NCI-H1694 (cell line): ENCODE data around the gene SPAG16.
"Not testable (repeated sequence)": the region's sequence is repeated elsewhere in the genome, so short reads cannot be mapped to it uniquely, and the experiment has no call there.

ENCODE experiments used
- DNase-seq: peaks from one replicate; lab custom pipeline; 2025; lab: John Stamatoyannopoulos, UW

The SPAG16 gene

DNA sequence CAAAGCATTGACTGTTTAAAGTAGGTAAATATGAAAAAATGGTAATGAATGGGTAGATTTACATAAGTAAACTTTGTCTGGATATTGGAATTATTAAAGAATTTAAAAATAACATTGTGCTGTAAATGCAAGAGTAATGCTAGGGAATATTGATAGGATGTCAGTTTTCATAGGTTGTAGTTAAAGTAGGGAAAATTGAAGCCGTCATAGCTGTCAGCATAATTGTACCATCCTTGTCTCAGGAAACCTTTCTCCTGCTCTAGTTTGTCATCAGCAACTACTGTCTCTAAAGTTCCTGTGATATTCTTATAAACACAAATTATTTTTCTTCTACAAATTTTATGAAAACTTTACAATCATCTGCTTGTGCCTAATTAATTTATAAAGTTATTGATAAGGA is 10.1 kb upstream of the SPAG16 start:
- no peak for DNase-seq

DNA sequence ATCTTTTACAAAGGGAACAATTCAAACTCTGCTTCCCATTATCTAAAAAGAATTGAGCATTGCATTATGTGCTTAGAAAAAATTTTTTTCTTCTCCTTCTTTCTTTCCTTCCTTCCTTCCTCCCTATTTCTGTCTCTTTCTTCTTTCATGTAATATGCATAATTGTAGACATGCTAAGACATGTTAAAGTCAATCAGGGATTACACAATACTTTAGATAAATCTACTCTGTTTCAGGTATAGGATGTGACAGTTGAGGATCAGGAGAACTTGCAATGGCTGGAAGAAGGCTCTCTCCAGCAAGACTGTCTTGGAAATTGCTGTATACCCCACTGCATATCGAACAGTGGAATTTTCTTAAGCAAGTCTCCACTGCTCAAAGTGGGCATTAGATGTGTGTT is 9.0 kb upstream of the SPAG16 start:
- DNase-seq: no peak

DNA sequence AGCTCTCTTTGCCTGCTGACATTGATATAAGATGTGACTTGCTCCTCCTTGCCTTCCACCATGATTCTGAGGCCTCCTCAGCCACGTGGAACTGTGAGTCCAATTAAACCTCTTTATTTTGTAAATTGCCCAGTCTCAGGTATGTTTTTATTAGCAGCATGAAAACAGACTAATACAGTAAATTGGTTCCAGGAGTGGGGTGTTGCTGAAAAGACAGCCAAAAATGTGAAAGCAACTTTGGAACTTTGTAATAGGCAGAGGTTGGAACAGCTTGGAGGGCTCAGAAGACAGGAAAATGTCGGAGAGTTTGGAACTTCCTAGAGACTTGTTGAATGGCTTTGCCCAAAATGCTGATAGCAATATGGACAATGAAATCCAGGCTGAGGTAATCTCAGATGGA is 7.1 kb upstream of the SPAG16 start:
- DNase-seq: not testable (repeated sequence)

DNA sequence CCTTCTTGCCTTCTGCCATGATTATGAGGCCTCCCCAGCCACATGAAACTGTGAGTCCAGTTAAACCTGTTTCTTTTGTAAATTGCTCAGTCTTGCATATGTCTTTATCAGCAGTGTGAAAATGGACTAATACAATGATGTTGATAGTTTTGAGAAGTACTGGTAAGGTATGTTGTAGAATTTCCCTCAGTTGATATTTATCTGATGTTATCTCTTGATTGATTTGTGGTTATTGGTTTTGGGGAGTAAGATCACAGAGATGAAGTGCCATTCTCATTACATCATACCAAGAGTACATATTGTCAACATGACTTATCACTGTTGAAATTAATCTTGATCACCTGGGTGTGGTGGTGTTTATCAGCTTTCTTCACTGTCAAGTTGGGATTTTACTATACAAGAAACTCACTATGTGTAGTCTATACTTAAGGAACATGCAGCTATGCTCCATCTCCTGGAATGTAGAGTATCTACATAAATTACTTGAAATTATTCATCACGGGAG is 5.1 kb upstream of the SPAG16 start:
- no peak for DNase-seq

DNA sequence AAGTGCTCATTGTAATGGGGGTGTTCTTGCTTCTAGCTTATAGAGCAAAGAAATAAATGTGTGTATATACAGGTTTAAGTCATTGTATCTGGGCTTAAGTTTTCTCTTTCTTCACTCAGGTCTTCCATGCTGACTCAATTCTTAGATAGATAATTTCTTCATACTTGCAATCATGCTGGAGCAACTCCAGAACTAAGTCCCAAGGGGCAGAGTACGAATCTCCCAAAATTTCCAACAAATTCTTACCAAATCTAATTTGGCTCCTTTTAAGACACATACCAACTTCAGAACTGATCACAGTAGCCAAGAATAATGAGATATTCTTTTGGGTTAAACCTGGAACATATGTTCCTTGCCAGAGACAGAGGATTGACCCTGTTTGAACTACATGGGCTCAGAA is 4.3 kb upstream of the SPAG16 start:
- no peak for DNase-seq

DNA sequence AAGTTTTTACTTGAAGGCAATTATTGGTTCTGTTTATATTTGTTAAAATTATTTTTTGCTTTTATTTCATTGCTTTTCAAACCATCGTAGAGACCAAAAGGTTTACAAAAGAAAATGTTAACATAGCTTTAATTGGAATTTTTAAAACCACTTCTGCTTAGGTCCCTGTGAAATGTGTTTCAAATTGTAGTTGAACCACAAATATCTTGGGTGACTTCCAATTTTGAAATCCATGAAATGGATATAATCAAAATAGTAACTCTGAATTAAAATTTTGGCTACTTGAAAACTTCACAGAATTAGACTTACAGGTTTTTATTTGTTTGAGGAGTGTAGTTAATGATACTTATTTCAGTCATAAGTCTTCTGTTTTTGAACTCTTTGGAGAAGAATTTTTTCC is 3.1 kb upstream of the SPAG16 start:
- no peak for DNase-seq

DNA sequence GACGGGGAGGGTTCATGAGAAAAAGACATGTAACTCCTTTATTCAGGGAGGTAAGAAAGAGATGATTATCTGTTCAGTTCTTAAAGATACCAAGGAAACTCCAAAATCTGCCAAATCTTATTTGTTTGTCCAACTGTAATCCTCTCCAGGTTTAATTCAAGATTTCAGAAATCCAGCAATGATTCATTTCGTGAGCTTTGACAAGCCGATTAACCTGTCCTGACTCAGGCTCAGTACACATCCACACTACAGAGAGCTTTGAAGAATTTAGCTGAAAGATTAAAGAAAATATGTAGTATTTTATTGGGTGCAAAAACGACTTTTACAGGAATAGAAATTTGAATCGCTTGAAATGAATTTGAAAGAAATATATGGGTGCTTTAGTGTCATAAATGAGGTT is 1.1 kb downstream of the SPAG16 start:
- no peak for DNase-seq

DNA sequence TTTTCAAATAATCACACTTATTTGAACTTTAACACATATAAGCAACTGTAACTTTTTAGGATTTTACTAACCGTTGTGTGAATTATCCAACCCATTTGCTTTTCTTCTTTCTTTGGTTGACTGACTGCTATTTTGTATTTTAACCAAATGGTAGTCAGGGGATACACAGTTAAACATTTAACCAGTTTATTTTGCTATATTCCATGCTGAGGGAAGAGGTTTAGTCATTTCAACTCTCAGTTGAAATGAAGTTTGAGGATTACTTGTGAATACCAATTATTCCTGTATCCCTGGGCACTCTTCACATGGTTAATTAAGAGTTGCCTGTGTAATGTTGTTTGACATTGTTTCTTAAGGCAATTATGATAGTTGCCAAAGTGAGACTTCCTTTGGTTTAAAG is 1.9 kb downstream of the SPAG16 start:
- no peak for DNase-seq

DNA sequence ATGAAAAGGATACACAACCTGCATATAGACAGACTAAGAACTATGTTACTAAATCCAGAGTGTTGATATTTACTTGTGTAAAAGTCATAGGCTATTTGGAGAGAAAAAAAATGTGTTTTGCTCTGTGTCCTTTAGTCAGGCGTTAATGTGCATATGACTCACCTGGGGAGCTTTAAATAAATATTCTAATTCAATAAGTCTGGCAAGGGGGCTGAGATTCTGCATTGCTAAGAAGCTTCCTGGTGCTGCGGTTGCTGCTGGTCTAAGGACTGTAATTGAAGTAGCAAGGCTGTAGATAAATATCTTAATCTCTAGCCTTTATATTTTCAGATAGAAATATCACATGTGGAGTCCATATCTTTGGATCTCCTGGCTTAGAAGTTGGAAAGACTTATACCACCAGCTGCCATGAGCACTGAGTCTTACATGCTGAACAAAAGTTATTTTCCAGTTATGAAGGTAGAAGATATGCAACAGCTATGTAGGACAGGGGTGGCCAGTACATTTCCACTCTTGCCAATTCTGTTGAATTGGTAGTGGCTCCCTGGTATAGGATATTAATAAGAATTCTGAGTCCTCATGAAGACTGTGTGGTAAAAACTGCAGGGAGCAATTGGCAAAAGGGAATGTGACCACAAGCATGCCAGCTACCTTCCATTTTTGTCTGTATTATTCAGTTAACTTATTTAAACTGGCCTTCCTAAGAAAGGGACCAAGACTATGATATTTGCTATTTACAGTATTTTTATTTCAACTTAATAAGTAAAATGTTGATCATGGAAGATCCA is 4.8 kb downstream of the SPAG16 start:
- no peak for DNase-seq

DNA sequence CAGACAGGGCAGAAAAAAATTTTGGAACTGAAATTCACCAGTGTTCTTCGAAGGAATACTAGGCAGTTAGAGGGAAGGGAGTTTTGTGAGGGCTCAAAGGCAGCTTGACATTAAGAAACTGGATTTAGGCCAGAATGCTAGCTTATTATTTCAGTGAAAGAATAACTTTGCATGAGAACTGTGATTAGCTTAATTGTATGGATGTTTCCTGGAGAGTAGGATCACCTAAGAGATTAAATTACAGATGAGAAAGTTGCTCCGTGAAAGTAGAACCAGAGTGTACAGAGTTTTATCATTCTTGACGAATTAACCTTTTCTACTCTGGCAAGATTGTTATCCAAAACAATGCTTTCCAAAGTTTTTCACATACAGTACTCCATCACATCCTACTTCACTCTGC is 6.2 kb downstream of the SPAG16 start:
- no peak for DNase-seq

DNA sequence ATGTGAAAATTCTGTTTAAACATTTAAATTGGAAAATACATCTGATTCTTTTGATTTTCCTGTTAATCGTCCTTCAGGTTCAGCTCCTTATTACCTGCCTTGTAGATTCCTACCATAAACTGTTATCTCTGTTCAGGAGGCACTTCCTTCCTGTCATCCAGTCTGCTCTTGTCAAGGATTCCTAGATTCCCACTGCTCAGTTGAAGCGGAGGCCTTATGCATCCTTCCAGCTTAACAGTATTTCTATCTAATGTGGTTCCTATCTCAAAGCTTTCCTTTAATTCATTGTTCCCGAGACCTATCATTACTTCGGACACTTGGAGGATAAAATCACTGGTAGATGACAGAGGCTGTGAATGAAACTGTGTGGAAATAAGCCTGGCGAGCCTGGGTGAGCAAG is 12.0 kb downstream of the SPAG16 start:
- no peak for DNase-seq

DNA sequence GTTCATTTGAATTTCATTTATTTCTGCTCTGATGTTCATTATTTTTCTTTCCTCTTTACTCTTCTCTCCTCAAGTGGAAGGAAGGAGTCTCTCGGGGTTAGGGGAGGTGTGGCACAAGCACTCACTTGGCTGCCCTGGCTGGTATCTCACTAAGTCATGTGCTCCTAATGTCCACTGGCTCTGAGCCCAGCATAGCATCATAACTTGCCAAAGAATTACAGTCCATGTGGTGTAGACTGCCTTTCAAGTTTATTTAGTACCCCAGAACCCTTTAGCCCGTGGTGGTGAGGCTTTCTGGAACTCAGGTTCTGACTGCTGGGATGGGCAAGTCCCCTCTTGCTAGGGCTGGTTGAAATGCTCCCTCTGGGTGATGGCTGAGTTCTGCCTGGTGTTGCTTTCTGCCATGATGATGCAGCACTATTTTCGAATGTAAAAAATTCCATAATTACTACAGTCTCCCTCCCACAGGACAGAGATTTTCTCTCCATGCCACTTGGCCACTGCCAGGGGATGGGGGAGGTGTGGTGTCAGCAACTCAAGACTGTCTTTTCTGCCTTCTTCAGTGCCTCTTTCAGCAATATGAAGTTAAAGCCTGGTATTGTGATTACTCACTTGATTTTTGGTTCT is 22.2 kb downstream of the SPAG16 start:
- DNase-seq: no peak

DNA sequence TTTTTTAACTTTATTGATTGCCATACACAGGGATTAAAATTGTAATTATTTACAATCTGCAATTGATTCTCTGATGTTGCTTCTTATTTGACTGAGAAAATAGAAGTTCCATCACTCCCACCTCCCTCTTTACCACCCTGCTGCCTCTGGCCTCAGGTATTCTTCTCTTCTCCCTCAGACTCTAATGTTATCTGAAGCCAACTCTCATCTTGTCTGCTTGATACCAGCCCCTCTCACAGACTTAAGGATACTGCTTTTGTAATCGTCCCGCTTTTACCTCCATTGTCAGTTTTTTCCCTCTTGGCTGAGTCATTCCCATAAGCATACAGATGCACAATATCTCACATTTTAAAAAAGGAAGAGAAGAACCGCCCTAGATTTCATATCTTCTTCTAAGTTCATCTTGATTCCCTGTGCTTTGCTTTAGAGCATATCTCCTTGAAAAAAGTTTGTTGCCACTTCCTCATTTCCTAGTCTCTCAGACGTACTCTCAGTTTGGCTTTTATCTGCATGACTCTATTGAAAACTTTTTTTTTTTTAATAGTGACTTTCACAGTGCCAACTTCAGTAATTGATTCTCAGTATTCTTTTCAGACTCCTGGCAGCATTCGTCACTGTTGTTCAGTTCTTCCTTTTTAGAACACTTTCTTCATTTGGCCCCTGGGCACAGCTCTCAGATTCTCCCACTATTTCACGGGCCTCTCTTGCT is 31.1 kb downstream of the SPAG16 start:
- DNase-seq: no peak

DNA sequence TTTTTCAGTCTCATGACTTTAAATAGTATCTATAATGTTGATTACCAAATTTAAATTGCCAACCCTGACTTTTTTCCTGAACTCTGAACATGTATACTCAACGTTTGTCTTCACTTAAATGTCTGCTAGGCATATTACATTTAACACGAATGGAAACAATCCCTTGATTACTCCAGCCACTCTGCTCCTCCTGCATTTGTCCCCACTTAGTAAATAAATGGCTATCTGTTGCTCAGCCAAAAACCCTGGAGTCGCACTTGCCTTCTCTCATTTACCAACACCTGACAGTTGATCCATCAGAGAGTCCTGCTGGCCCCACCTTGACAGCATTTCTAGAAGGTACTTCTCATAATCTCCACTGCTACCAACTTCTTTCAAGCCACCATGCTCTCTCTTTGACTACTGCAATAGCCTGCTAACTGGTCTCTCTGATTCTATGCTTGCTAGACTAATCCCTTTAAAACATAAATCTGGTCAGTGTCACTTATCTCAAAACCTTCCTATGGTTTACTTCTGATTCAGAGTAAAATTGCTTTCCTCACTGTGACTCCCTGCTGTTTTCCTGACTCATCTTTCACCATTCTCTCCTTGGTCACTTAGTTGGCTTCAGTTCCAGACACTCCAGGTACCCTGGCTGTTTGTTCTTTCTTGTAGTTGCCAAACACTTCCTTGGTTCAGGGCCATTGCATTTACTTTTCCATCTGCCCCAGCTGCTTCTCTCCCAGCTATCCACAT is 31.9 kb downstream of the SPAG16 start:
- DNase-seq: no peak

DNA sequence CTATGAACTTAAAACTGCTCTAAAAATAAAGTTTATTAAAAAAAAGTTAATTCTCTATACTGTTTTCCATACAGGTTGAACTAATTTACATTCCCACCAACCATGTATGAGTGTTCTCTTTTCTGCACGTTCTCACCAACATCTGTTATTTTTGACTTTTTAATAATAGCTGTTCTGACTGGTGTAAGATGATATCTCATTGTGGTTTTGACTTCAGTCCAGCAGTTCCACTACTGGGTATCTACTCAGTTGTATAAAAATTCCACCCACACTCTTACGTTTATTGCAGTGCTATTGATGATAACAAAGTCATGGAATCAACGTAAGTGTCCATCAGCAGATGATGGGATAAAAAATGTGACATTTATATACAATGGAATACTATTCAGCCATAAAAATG is 33.7 kb downstream of the SPAG16 start:
- no peak for DNase-seq

DNA sequence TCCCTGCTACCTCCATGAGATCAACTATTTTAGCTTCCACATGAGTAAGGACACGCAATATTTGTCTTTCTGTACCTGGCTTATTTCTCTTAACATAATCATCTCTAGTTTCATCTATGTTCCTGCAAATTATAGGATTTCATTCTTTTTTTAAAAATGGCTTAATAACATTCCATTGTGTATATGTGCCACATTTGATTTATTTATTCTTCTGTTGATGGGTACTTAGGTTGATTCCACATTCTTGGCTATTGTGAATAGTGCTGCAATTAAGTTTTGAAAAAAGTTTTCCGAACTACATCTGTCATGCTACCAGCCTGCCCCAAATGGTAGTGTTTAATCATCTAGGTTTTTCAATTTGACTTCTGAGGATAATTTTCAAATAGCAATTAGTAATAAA is 36.3 kb downstream of the SPAG16 start:
- DNase-seq: no peak

DNA sequence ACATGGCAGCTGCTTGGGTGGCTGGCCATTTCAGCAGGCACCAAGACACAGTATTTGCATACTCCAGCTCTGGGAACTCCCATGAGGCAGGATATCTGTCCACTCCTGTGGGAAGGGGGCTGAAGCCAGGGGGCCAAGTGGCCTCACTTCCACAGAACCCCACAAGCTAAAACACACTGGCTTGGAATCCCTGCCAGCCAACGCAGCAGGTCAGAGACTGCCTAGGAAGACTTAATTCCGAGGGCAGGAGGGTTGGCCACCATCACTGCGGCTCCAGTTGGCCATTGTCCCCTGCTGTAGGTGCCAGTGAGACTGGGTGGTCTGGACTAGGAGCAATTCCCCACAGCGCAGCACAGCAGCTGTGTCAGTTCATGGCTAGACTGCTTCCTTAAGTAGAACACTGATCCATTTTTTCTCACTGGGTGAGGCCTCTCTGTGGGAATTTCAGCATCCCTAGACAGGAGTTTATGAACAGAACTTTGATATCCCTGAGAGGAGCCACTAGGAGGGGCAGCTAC is 52.0 kb downstream of the SPAG16 start:
- no peak for DNase-seq

DNA sequence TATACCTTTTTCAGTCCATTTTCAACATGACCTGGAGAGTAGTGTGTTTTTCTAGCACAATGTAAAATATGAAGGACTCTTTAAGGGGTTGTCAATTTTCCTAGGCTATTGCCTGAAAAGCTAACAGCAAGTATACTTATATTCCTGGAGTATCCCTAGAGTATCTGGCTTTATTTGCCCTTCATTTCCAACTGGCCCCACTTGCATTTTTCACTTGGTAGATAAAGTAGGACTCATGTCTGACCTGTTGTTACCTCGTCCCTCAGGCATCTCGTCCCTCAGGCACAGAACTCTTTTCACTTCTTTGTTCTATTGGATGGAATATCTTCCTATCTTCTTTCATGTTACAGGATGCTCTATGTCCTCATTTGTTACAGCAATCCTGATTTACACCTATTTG is 69.2 kb downstream of the SPAG16 start:
- DNase-seq: no peak

DNA sequence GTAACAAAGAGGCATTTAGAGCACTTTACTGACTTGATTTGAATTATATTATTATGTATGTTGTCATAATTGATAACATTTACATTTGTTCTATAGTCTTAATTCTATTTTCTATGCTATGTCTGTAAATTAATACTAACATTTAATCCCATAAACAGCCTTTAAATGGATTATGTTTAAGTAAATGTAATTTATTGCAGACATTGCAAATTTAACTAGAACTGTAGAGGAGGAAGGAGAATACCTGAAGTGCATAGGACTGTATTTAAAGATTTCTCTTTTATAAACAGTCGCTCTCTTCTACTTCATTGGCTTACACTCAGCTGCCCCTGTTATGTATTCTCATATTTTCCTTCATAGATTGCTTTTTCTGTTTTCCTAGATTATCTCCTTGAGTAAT is 92.4 kb downstream of the SPAG16 start:
- no peak for DNase-seq

DNA sequence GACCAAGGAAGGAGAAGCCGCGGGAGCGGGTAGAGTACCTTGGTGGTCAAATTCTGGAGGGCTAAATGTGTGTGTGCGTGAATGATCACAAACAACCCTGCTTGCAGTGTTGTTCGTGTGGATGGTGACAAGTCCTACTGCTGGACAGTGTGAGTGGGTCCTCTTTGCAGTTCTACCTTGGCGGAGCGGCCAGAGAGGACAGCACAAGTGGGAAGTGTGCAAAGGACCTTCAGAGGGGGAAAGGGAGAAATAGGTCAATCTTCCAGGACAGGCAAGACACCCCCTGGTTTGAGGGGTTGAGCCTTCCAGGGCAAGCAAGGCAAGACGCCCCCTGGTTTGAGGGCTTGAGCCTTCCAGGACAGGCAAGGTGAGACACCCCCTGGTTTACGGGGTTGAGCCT is 122.8 kb downstream of the SPAG16 start:
- DNase-seq: not testable (repeated sequence)

DNA sequence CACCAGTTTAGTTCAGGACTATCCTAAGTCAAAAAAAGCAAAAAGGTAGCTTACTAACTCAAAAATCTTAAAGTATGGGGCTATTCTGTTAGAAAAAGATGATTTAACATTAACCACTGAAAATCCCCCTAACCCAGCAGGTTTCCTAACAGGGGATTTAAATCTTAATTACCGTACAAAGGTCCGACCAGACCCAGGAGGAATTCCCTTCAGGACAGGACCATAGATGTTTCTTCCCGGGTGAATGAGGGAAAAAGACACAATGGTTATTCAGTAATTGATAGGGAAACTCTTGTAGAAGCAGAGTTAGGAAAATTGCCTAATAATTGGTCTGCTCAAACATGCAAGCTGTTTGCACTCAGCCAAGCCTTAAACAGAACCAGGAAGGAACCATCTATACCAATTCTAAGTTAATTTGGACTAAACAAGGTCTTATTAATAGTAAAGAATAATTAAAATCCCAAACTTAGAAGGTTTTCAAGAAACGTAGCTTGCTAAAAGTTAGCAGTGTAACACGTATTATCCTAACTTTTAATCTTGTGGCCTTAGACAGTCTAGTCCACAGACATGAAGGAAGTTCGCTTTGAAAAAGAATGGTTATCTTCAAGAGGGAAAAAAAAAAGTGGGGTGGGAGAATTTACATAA is 124.3 kb downstream of the SPAG16 start:
- not testable (repeated sequence) for DNase-seq

DNA sequence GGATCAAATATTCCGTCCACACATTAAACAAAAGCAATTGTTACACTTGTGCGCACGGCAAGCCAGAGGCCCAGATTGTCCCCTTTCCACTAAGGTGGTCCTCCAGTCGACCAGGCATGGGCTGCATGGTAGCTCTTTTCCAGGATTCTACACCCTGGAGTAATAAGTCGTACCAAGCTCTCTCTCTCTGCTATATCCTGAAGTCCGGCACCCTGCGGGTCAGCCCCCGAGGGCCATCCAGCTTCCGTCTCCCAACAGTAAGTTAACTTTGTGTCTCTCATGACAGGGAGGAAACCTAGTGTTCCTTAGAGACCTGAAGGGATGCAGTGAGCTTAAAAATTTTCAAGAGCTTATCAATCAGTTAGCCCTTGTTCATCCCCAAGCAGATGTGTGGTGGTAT is 126.4 kb downstream of the SPAG16 start:
- DNase-seq: not testable (repeated sequence)
